ENCODE results near the gene NUDT17.
"Not testable (repeated sequence)": the region's sequence is repeated elsewhere in the genome, so short reads cannot be mapped to it uniquely, and the experiment has no call there.

Gene NUDT17, protein sequence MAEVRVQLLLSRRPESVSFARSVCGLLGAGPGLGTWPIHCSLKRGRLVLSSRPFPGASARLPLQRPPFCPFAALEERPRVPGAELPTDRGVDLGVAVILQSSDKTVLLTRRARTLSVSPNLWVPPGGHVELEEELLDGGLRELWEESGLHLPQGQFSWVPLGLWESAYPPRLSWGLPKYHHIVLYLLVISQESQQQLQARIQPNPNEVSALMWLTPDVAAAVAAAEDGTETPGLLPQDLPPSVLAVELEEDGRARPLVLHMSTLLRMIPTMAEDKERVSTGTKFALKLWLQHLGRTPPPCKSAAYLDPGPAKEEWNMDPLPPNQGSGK

DNA sequence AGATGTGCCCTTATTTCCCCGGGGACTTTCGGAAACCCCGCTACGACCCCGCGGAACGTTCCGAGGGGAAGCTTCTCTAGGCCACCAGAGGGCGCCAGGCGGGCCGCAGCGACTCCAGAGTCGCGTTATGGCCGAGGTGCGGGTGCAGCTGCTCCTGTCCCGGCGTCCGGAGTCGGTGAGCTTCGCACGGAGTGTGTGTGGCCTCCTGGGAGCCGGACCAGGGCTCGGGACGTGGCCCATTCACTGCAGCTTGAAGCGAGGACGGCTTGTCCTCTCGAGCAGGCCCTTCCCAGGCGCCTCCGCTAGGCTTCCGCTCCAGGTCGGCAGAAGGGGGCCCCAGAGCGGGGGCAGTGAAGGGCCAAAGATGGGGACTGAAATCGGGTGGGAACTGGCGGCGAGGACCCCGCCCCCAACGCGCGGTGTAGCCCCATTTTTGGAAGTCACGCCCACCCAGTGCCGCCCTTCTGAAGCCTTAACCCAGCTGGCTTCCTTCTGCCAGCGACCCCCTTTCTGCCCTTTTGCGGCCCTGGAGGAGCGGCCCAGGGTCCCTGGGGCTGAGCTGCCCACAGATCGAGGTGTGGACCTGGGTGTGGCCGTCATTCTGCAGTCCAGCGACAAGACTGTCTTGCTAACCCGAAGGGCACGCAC, at the start of gene NUDT17:
NUDT17 (plus strand) TSS at position 117 of the 648 bp plus-strand sequence; CDS start at position 128, 11 bp downstream.
- DNase-seq (ENCODE audit: low read depth in 3 of 3): peak; percentile 55 to 73 (median 60)

DNA sequence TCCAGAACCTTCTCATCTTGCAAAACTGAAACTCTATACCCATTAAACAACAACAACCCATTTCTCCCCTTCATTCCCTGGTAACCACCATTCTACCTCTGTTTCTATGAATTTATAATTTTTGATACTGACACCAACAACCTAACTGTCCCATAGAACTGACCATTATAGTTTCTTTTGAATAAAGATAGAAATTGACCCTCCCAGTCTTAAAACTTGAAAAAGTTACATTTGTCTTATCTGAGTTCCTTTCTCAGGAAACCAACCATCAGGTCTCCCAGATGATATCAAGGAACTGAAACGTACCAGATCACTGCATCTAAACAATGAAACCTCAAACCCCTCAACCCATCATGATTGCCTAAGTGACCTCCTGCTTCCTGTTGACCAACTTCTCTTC, 48.7 kb upstream of the NUDT17 start:
- no peak for DNase-seq (ENCODE audit: low read depth in 3 of 3)

DNA sequence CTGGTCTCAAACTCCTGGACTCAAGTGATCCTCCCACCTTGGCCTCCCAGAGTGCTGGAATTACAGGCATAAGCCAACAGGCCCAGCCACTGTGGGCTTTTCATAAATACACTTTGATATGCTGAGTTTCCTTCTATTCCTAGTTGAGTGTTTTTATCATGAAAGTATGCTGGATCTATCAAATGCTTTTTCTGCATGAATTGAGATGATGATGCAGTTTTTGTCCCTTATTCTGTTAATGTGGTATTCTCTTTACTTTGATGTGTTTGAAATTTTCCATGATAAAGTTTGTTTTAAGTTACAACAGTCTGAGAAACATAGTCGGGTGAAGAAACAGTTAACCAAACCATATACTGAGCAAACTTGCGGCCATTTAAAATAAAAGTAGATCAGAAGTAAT, 45.6 kb upstream of the NUDT17 start:
- DNase-seq (ENCODE audit: low read depth in 3 of 3): no peak

DNA sequence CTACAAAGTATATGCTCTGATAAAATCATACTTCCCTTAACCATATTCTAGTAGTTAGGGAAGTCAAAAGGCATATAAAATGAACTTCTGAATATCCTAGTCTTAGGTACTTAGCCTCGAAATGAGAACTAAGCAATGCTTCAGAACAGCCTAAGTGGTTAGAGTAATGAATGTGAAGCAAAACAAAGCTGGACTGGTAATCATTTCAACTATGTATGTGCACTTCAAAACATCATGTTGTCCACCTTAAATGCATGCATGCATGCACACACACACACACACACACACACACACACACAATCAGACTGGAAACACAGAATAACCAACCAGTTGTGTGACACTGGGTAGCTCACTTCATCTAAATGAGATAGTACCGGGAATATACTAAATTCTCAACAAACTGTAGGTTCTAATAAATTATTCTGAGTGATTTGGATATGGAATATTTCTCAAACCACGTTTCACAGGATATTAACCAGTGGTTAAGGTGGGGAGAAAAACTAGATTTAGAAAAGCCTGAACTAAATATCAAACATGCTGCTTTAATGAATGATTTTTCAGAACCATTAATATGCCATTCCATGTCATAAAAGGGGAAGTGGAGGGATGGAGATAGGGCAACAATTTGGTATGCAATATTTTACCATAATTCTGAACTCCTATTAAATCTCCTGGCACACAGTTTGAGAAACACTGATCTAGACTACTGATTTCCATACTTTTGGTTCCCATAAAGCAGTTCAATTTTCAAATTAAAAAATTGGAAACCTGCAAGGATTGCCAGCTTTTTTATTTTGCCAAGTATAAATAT, 41.0 kb upstream of the NUDT17 start:
- DNase-seq (ENCODE audit: low read depth in 3 of 3): no peak

DNA sequence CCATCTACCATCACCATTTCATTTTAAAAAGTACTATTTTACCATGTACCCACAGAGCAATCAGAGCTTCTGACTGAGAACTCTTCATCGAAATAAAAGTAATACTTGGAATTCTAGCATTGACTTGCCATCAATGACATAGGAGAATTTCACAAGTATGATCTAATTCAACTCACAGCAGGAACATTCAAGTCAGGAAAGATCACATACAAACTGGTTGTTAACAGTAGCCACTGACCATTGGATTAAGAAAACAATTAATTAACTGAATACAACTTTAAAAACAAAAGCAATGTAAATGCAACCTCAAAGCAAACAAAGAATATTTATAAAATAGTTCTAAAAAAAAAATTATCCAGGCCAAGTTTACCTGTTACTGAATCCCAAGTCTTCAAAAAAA, 40.4 kb upstream of the NUDT17 start:
- DNase-seq (ENCODE audit: low read depth in 3 of 3): no peak

DNA sequence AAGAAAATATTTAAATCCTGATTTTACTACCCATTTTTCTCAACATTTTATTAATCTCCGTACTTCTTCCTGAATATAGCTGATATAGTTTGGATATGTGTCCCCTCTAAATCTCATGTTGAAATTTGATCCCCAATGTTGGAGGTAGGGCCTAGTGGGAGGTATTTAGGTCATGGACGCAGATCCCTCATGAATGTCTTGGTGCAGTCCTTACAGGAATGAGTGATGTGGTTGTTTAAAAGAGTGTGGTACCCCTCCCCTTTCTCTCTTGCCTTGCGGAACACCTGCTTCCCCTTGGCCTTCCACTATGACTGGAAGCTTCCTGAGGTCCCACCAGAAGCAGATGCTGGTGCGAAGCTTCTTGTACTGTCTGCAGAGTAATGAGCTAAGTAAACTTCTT, 39.0 kb upstream of the NUDT17 start:
- no peak for DNase-seq (ENCODE audit: low read depth in 3 of 3)

DNA sequence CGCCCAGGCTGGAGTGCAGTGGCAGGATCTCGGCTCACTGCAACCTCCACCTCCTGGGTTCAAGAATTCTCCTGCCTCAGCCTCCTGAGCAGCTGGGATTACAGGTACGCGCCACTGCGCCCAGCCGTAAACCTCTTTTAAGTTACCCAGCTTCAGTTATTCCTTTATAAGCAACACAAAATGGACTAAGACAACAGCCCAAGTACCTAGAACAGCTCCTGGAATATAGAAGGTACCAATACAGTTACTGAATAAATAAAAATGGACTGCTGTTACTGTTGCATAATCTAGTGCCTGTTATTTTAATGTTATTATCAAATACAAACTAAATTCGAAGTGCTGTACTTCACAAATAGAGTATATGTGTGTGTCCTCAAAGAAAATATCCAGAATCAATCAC, 38.6 kb upstream of the NUDT17 start:
- DNase-seq (ENCODE audit: low read depth in 3 of 3): no peak

DNA sequence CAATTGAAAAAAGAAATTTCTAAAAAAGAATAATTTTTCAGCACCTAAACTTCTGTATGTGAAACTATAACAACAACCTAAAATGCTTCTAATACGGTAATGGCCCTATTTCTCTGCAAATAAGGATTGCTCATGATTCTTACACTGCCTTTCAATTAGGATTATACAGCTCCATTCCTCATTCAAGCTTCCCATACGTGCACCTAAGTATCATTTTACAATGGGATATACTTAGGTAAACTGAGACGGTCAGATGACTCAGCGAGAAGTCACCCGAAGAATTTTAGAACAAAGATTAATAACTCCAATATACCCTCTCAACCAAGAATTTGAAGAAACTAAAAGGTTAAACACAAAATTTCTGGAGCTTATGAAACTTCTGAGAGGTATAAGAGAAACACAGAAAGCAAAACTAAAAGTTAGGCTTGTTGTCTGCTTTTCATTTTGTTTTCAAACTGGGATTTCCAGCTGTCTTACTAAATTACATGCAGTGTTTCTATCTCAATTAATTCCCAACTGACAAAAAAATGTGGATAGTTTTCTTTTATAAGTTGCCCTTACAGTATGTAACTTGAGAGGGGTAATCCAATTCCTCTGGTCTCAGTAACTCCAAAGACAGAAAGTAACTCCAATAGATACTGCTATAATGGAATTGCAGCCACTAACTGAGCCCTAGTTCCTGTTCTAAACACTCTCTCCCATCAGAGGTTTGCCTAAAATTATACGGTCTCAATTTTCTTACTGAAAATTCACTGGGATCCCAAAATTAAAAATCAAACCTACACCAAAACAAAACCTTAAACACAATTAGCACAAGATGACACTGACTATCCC, 32.2 kb upstream of the NUDT17 start:
- not testable (repeated sequence) for DNase-seq (ENCODE audit: low read depth in 3 of 3)

DNA sequence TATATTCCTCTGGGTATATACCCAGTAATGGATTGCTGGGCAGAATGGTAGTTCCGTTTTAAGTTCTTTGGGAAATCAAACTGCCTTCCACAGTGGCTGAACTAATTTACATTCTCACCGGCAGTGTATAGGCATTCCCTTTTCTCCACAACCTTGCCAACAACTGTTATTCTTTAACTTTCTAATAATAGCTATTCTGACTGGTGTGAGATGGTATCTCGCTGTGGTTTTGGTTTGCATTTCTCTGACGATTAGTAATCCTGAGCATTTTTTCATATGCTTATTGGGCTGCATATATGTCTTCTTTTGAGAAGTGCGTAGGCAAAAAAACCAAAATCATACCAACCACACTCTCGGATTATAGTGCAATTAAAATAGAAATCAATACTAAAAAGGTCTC, 27.3 kb upstream of the NUDT17 start:
- DNase-seq (ENCODE audit: low read depth in 3 of 3): not testable (repeated sequence)

DNA sequence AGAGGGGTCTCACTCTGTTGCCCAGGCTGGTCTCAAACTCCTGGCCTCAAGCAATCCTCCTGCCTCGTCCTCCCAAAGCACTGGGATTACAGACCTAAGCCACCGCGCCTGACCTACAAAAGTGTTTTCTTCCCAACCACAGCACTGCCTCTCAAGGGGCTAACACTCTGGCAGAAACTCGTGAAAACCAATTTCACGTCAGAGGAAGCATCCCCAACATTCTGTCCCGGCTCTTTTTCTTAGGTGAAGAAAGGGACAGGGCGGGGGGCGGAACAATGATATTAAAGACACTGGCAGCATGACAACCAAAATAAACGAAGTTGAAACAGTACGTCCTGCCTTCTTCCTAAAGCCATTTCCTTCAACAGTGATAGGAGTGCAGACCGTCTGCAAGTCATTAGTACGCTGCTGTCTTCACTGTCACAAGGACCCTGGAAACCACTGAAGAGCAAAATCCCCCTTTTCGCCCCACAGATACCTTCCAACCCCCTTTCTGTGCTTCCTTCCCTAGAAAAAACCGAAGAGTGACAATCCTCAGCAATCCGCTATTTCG, 22.6 kb upstream of the NUDT17 start:
- not testable (repeated sequence) for DNase-seq (ENCODE audit: low read depth in 3 of 3)

DNA sequence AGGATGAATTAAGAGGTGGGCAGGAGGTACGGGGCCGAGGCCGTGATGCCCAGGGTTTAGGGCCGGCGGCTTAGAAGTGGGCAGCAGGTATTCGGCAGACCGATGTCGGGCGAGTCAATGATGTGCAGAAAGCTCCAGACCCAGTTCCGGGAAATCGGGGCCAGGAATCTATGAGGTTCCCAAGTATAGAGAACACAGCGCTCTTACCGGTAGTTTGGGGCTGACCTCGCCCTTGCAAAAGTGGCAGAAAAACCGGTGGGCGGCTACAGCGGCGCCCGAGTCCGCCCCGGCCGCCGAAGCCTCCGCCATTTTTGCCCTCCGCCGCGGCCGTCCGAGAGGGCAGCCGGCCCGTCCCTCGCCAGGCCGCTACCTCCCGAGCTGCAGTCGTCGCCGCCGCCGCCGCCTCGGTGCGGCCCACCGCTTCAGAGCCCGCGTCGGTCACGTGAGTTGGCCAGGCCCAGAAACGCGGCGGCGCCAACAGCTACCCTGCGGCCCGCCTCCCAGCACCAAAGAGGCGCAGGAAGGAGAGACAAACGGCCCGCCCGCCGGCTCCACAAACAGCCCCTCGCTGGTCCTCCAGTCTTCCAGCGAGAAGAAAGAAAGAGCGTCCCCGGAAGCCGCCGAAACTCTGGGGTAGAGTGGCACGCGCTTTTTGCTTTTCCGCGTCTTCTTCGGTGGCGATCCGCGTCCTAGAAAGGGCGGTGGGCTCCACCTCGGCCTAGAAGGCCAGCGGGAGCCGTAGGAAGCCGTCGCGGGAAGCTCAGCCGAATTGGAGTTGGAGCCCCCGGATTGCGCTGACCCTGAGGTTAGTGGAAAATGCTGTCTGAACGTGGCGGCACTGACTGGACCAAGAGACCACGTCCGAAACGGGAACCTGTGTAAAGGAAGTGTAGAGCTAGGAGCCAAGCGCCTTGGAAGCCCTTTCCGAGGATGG, 21.6 kb upstream of the NUDT17 start, which contains the start of the genes POLR3C and RNF115:
POLR3C (plus strand) TSS at position 636 of the 934 bp plus-strand sequence. CDS start 1,577 bp downstream, outside the sequence.
RNF115 (minus strand) TSS at position 531 of the 934 bp plus-strand sequence; CDS start at position 309, 222 bp downstream.
- DNase-seq (ENCODE audit: low read depth in 3 of 3): peak; percentile 63 to 83 (median 74)

DNA sequence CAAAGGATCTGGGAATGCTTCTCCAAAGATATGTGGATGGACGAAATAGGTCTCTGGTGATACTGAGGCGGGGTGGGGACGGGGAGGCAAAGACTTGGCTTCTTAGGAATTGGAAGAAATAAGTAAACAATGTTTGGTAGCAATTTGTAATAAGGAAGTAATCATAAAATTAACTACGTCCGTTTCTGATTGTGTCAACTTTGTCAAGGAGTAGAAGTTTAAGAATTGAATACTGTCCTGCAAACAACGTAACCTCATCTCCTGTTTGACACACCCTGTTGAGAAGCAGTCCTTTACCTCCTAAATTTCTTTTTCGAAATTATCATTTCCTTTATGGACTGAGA, 21.0 kb upstream of the NUDT17 start:
- no peak for DNase-seq (ENCODE audit: low read depth in 3 of 3)

DNA sequence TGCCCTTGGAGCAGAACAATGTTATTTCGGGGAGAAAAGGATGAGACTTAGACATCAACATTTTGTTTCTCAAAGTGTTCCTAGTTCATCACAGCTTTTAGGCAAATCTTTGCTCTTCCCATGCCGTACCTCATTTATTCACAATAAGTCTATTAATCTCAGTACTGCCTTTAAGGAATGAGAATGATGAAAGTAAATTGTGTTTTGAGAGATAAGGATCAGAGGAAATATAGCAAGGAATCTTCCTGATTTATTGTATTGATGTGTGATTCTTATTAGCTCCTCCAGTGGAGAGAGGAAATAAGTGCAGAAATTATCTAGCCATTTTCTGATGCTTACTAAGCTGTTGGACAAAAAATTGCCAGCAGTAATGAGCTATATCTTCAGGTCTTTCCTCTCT, 19.4 kb upstream of the NUDT17 start:
- no peak for DNase-seq (ENCODE audit: low read depth in 3 of 3)

DNA sequence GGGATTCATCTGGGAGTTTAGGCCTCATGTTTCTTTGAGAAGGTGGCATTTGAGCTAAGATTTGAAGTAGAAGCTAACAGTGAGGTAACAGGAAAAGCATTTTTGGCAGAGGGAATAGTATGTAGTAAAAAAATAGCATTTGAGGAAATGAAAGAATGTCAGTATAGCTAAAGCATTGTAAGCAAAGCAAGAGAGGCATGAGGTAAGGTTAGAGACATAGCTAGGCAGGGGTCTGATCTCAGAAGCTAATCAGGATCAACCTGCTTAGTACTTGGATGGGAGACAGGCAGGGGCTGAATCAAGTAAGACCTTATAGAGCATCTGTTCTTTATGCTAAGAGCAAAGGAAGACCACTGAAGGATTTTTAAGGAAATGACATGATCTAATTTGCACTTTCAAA, 17.5 kb upstream of the NUDT17 start:
- no peak for DNase-seq (ENCODE audit: low read depth in 3 of 3)

DNA sequence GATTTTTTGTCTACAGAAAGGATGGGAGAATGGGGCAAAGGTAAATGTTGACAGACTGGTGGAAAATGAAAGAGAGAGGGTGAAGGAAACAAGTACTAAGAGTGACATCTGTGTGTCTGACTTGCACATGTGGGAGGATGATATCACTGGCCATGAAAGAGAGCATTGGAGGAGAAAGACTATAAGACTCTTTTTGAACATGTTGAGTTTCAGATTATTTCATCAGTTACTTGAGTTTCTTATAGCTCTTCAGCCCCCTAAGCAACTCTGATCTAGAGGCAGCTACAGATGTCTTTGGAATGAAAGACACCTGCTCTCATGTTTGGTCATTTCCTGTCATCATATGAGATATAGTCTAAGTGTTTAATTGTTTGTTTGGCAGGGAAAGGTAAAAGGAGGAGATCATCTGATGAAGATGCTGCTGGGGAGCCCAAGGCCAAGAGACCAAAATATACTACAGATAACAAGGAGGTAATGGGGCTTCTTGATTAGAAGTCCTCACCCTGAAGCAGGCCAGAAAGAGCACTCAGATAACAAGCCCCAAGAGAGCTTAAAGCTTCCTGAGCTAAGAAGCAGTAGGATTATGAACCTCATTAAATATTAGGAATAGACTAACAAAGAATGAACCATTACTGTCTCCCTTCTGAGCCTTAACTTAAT, 16.9 kb upstream of the NUDT17 start:
- DNase-seq (ENCODE audit: low read depth in 3 of 3): no peak

DNA sequence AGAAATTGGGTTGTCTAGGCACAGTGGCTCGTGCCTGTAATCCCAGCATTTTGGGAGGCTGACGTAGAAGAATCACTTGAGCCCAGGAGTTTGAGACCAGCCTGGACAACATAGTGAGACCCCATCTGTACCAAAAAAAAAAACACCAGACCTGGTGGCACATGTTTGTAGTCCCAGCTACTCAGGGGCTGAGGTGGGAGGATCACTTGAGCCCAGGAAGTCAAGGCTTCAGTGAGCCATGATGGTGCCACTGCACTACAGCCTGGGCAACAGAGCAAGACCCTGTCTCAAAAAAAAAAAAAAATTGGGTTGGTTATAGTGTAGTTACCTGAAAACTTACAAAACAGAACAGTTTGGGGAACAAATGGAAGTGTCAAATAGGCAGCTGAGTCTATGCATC, 14.6 kb upstream of the NUDT17 start:
- DNase-seq (ENCODE audit: low read depth in 3 of 3): not testable (repeated sequence)

DNA sequence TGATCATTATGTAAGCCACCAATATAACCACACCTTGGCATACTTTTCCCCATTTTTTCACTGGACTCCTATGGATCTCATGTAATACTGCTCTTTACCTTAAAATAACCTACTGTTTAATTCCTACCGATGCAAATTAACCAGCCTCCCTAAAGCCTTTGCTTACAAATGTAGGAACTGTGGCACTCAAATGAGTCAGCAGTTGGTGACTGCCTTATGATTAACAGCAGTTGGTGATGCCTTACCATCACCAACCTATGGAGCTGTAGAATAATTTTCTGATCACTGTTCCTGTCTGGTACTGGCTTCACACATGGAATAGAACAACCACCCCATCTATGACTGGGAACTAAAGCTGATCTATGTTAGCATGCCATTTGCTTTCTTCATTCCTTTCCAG, 7.8 kb upstream of the NUDT17 start:
- DNase-seq (ENCODE audit: low read depth in 3 of 3): no peak

DNA sequence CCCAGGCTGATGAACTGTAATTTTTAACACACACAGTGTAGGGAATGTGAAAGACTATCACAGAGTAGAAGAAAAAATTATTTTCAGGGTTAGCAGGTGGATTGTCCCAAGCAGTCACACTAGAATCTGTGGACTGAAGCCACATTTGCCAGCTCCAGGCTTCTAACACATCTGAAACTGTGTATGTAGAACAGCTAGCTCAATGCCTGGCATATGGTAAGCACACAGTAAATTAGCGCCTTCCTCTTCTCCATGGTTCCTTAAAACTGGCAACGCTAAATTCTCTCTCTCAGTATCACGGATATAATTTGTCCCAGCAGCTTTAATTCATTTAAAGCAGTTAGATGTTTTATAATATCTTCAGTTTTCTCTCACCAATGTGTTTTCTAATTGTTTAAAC, 2.4 kb upstream of the NUDT17 start:
- no peak for DNase-seq (ENCODE audit: low read depth in 3 of 3)

DNA sequence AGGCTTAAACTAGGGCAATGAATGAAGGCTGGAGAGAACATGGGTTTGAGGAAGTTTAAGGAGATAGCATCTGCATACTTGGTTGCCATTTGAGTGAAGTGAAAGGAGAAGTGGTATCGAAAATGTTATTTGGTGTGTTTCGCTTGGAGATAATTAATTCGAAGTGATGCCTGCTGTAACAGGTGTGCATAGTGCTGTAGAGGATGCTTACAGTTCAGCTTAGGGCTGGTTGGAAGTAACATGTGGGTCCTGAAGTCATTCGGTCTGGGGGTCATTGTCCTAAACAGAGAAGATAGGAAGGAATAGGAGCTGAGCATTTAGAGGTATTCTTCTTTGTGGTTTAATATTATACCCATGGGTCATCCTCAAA, 301 bp upstream of the NUDT17 start:
- DNase-seq (ENCODE audit: low read depth in 3 of 3): no peak

DNA sequence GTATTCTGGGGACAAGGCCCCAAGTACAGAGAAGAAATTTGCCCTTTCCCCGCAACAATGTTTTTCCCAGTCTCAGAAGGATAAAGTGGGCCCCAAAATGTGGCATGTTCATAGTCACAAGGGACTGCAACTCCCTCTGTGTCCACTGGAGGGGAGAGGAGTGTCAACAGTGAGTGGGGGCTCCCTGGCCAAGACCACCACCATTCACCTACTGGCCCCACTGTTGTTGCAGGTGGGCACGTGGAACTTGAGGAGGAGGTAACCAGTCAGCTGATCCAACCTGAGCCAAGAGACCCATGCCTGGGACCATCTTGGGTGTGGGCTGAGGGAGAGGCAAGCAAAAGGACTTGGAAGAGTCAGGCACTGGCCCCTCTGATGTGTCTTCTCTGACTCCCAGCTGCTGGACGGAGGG, 777 bp downstream of the NUDT17 start:
- no peak for DNase-seq (ENCODE audit: low read depth in 3 of 3)
